NCI-H526 treated with DMSO at 0.1 percent for 48 hours (cell line): ENCODE results near the gene TYMS.
A peak's percentile ranks its signal among the peaks of the same experiment; 100 is the strongest.
"Not testable (repeated sequence)": the region's sequence is repeated elsewhere in the genome, so short reads cannot be mapped to it uniquely, and the experiment has no call there.

ENCODE experiments used
- DNase-seq: peaks from one replicate; lab custom pipeline; 2025; lab: John Stamatoyannopoulos, UW

Gene TYMS

DNA sequence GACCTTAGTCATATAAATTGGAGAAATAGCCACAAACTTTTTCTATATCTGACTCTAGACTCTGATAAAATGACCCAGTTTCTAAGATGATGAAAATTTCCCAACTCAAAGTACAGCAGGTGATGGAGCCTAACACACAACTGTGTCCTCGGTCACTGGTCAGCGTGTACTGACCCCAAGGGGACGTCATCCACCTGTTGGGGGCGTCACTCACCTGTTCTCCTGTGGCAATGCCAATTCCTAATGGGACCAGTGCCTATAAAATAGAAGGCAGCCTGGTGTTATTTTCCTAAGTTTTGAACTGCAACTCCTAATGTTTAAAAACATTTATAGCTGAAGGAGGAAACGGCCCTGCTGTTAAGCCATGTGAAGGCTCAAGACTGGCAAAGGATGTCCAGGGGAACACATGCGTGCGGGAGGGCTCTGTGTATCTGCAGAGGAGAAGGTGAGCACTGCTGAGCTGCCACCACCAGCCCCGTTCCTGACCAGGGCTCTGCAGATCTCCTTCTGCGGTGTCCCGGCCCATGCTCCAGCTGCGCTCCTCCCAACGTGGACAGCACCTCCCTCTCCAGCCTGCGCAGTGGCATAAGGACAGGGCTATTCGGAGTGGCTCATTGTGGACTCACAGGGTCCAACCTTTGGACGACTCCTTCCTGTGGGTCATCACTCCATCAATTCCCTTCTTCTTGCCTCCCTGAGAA lies 21.2 kb downstream of the TYMS start:
- no peak for DNase-seq

DNA sequence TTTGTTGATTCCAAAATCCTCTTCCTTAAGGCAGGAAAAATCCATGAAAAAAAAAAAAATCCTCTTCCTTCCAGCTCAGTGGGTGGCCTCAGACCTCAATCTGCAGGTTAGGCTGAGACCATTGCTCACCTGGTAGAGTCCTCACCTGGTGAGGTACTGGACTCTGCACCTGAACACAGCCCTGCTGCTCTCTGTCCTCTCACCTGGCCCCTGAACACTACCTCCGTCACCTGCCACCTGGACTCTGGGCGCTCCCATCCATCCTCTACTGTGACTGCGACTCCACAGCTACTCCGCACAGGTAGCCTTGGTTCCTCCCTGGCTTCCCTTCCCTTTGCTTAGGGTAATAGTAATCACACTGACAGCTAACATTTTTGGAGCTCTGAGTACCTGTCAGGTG lies 22.1 kb downstream of the TYMS start:
- no peak for DNase-seq

DNA sequence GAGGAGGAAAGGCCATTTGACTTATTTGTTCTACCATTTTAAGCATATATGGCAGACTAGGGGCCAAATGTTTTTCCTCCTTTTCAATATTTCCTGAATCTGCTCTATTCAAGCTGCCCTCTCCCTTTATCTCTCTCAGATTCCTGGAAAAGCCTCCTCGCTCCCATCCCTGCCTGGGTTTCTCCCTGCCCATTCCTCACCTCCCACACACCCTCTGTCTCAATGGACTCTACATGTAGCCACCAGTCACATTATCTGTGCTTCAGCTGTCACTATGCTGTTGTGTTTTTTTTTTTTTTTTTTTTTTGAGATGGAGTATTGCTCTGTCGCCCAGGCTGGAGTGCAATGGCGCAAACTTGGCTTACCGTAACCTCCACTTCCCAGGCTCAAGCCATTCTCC lies 22.9 kb downstream of the TYMS start:
- DNase-seq: no peak

DNA sequence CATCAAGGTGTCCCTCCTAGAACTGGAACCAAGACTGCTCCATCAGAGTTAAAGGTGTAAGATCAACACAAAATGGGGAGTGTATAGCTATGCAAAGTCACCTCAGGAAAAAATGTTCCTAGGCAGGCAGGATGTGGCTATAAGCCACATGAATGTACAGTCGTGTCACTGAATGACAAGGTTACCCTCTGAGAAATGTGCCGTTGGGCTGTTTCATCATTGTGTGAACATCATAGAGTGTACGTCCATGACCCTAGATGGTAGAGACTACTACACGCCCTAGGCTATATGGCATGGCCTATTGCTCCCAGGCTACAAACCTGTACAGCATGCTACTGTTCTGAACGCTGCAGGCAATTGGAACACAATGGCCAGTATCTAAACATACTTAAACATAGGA lies 24.5 kb downstream of the TYMS start:
- DNase-seq: no peak

DNA sequence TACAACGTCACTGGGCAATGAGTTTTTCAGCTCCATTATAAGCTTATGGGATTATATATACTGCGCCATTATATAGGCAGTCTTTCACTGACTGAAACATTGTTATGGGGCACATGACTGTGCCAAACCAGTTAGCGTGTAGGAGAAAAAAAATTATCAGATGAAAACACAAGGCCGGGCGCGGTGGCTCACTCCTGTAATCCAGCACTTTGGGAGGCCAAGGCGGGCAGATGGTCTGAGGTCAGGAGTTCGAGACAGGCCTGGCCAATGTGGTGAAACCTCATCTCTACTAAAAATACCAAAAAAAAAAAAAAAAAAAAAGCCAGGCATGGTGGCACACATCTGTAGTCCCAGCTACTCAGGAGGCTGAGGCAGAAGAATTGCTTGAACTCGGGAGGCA lies 25.0 kb downstream of the TYMS start:
- not testable (repeated sequence) for DNase-seq

DNA sequence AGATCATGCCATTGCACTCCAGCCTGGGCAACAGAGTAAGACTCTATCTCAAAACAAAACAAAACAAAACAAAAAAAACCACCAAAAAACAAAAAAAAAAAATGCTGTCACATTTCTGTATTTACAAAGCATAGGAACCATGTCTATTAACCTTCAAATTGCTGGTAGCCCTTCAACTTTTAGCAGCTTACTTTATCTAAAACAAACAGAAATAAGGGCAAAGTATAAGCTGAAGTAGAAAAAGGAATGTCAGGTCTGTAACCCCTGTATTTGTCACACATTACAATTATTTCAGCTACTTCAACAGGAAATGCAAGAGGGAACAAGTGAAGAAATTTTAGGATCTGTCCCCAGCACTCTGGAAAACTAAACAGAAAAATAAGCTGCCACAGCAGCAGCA lies 25.4 kb downstream of the TYMS start:
- no peak for DNase-seq

DNA sequence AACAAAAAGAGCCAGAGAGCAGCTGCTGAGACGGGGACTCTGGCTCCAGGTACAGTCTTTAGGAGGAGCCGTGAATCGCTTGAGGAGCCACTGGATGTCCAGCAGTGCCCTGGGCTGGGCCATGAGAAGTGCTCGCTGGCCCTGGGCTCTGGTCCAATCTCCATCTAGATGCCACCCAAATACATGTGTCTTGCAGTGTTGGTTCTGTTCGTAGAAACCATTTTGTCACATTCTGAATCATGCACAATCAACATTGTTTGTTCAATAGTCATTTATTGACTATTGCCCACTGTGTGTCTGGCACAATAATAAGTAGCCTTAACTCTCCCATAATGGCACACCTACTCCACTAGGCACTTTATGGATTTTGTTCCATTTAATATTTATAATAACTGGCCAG lies 26.1 kb downstream of the TYMS start:
- DNase-seq: no peak

DNA sequence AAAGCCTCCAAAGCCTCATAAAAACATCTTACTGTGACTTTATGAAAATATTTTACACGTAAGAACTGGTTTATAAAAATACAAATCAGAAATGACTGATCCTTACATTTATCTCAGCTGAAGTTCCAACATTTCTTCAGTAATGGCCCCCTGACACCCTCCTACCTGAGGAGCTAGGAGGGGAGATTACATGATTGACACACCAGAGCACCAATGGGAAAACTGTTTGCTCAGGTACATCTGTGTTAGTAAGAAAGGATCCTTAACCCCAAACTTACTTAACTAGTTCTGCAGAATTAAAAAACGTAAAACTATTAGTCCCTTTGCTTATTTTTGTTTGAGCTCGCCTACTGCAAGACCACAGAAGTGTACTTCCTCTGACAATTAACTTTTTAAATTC lies 28.0 kb downstream of the TYMS start:
- DNase-seq: no peak

DNA sequence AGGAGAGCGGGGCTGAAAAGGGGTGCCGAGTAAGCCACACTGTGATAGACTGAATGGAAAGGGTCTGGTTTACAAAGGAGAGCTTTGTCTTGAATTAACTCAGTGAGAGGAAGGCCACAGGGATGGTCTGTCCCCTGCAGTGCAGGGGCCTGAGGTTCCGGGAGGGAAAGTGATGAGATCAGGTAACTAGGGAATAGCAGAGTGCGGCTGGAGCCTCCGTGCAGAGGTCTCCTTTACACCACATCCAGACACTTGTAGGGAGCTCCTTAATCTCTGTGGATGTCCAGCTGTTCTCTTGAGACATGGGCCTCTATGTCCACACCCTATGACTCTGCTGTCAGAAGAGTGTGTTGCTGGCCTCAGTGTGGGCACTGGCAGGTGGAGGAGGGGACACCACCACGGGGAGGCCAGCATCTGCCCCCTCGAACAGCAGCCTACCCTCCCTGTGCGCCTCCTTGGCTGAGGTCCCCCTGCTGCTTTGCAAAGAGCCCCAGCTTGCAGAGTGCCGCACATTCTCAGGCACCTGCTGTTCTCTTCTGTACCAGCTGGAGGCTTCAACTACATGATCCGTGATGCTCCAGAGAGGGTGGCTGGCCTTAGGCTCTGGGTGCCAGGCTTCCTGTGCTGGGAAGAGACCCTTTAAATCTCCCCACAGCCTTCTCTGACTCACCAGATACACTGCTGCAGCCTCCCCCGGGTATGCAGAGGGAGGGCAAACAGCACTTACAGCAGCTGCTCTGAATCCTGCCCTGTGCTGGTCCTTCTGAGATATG lies 29.1 kb downstream of the TYMS start:
- no peak for DNase-seq

DNA sequence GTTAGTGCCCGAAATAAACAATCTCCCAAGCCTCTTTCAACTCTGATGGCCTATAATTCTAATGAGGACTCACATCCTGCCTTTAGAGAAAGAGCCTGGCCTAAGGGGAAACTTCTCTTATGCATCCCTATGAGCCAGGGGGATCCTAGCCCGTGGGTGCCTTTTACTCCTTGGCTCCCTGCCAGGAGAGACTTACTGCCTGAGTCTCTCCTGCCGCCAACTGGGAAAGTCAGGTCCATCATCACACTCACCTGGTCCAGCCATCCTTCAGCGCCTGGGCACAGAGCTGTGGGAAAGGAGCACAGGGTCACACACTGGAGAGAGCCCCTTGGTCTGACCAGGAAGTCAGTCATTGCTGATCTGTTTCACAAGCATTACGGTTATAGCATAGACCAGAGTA lies 30.9 kb downstream of the TYMS start:
- DNase-seq: no peak

DNA sequence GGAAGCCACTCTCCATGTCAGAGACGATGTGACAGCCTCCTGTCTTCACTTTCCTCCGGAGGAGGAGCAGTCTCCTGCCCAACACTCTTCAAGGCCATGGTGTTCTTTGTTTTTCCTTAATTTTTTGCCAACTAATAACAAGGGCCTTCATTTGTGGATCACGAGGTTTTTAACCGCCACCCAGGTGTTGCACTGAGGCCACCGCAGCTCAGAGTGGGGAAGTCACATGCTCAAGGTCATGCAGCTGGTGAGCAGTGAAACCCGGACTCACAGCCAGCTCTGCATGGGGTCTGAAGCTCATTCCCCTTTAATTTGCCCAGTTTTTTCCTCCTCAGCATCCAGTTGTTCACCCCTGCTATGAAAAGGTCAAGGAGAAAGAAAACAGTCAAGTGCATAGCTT lies 35.4 kb downstream of the TYMS start:
- no peak for DNase-seq

DNA sequence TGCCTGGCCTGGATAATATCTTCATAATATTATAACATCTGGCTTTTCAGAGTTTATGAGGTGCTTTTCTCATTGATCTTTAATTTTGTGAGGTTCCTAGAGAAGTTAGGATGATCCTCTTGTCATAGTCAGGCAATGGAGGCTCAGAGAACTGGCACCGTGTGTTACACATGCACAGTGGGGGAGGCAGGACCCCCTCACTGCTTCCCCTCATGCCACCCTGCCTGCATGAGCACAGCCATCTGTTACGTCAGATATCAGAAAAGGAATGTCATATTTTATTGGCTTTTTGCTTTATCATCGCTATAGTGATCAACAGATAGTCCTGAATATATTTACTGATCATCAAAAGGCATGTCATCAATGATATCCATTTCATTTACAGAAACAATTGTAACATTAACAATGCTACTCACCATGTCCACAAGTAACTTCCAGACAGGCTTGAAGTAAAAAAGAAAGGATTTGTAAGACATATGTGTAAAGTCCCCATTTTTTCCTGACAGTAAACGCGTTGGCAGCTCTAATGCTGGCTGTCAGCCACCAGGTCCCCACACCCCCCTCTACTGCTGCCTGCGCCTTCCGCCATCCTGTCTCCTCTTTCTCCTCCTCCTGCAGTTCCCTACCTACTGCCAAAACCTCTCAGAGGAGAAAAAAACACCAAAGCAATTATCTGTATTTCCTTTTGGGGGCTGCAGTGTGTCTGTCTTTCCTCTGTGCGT lies 36.2 kb downstream of the TYMS start:
- DNase-seq: no peak

DNA sequence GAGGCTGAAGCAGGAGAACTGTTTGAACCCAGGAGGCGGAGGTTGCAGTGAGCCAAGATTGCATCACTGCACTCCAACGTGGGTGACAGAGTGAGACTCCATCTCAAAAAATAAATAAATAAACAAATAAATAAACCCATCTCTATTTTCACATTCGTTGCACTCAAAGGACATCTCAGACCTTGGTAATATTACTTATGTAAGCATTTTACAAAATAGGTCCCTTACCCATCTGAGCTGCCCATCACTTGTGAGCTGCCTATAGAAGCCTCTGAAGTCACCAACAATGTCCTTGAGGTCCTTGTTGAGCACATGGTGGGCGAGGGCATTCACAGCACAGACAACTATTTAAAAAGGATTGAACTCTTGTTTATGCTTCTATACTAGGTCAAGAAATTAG lies 39.6 kb downstream of the TYMS start:
- no peak for DNase-seq

DNA sequence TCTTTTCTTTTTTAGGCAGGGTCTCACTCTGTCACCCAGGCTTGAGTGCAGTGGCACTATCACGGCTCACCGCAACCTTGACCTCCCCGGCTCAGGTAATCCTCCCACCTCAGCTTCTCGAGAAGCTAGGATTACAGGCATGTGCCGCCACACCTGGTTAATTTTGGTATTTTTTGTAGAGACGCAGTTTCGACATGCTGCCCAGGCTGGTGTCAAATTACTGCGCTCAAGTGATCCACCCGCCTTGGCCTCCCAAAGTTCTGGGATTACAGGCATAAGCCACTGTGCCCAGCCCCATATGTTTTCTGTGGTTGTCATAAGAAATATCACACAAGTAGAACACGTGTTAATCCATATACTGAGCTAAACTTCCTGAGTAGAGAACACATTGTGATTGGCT lies 40.3 kb downstream of the TYMS start:
- DNase-seq: no peak

DNA sequence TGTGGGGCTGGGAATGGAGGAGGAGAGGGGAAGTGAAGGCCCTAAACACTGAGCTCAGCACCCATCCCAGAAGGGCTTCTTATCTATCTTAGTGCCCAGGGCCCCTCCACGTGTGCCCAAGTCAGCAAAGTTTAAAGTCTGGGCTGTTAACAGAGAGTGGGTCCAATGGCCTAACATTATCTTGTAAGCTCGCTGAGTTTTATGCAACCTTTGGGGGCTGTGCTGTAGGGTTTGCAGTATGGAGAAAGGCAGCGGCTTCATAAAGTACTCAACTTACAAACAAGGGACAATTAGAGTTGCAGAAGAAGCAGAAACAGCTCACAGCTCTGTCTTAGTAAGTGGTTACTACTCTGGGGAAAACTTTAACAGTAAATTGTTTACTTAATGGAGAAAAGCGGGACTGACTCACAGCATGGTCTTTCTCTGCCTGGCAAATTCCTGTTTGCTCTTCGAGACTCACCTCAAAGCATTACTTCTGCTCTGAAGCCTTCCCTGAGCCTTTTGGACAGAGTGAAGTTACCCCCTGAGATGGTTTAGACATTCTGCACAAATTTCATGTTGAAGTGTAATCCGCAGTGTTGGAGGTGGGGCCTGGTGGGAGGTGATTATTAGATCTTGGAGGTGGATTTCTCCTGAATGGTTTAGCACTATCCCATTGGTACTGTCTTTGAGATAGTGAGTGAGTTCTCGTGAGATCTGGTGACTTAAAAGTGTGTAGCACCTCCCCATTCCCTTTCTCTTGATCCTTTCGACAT lies 45.9 kb downstream of the TYMS start:
- no peak for DNase-seq

DNA sequence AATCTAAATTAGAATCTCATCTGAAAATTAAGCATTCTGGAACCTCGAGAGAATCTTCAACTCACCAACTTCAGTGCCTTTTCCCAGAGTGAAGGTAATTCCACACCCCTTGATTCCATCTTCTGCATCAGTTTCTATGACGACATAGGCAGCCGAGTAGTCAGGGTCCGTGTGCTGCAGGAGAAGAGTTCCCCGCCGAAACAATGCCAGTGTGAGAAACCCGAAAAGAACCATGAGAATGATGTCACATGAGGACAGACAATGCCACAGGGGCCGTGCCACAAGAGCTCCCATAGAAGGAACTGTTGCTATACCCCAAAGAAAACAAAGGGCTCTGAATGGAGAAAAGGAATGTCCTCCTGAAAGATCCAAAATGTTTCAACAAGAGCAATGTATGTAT lies 49.0 kb downstream of the TYMS start:
- DNase-seq: no peak

DNA sequence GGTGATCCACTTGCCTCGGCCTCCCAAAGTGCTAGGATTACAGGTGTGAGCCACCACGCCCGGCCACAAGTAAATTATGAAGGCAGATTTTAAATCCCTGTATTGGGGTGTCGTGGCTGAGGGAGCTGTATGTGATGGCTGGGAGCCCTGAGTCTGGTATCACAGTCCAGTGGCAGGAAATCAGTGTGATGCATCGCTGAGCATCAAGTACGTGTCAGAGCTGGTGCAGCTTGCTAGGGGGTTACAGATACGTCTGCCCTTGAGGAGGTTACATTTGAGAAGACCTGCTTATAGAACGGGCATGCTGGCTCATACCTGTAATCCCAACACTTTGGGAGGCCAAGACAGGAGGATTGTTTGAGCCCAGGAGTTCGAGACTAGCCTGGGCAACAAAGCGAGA lies 50.6 kb downstream of the TYMS start:
- no peak for DNase-seq

DNA sequence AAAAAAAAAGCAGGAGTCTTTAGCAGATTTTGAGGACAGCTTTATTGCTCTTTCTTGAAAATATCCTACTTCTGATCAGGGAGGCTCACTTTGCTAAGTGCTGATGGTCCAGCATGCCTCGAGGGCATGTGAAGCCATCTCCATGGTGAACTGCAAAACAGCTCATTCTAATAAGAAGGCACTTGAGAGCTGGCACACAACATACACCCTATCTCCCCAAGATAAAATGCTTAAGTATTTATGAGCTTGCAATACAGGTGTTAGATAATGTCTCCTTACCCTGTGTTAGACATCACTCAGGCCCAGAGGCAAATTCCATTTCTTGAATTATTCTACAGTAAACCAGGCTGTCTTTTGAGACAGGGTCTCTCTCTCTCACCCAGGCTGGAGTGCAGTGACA lies 52.3 kb downstream of the TYMS start:
- DNase-seq: no peak

DNA sequence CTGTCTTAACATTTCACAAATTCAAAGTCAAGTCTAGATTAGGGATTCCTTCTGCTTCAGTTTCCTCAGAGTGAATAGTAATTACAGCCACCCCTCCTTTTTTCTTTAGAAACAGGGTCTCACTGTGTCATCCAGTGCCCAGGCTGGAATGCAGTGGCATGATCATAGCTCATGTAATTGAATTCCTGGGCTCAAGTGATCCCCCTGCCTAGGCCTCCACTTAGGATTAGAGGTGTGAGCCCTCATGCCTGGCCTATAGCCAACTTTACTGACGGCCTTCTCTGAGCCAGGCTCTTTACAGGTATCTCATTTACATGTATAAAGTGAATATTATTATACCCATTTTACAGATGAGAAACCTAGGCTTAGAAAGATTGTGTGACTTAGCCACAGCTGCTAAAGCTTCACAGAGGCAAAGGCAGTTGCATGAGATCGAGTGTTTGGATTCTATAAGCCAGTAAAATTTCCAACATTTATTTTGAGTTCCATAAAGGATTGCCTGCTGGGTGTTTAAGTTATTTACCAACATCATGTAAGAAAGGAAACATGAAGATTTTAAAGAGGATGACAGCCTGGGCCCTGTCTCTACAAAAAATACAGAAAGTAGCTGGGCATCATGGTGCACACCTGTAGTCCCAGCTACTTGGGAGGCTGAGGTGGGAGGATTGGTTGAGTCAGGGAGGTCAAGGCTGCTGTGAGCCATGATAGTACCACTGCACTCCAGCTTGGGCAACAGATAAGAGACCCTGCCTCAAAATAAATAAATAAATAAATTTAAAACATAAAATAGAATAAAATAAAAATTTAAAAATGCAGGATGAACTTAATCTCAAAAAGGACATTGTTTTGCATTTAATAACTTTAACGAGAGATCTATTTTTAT lies 53.2 kb downstream of the TYMS start:
- DNase-seq: no peak

DNA sequence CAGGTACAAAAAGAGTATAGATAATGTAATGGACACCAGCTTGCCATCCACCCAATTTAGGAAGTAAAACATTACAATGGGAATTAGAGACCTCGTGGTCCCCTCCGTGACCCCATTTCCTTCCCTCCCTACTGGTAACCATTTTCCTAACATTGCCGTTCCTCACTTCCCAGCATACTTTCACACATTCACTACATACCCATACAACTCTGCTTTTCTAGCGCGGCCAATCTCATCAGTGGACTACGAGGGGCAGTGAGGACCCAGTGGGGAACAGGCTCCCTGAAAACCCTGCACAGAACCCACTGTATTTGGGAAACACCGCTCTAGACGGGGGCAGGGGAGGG lies 53.8 kb downstream of the TYMS start:
- DNase-seq: no peak

DNA sequence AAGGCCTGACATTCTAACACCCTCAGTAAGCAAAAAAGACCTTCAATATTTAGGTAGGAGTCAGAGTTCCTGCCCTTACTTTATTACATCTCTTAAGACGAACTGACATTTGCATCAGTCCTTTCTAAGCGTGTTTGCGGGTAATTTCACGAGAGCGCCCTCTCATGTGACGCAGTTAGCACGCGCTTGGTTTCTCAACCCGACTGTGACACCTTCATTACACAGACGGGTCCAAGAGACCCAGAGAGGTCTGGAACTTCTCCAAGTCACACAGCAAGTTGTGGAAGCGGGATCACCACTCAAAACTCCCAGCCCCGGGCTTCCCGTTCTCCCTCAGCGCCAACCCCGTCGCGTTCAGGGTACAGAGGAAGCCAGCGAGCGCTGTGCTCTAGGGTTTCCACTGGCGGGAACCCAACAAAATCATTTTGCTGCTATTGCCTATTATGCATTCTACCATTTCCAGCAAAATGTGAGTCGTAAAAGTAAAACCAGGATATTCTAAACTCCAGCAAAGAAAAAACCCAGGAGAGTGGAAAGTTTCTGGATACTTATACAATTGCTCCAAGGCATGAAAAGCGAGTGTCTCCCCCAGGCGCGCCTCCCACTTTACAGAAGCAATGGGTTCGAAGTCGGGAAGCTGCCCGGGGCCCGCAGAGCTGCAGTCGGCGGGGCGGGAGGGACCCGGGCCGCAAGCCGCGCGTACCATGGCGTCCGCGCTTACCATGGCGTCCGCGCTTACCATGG lies 54.4 kb downstream of the TYMS start:
- peak; percentile 34 for DNase-seq
